ENCODE measurements around the gene BICD2.

The BICD2 gene

DNA sequence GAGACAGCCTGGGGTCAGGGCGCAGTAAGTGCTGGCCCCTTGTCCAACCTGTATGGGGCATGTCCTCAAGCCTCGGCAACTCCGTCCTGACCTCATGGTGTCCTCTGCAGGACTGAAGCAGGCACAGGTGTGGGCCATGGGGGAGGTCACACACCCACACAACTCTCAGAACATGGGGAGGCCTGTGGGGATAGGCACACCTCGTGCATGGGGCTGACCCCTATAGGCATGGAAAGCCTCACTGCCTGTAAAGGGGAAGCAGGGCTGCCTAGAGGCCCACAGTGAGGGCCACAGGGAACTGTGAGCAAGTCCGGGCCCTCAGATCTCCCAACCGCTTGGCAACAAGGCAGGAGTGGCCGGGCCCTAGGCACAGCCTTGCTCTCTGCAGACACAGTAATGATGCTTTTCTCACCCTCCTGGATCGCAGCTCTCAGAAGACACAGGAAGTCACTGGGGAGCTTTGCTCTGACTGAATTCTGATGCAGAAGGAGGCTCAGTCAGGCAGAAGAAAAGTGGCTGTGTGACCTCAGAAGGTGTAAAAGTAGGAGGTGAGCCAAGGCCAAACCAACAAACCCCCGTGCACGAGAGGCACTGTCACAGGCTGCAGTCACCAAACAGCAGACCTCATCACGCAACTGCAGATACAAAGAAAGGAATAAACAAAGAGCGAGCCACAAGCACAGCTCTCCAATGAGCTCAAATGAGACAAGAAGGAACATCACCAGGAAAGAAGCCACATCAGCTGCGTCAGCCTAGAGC is 100.1 kb downstream of the BICD2 start:
- DNase-seq = no peak

DNA sequence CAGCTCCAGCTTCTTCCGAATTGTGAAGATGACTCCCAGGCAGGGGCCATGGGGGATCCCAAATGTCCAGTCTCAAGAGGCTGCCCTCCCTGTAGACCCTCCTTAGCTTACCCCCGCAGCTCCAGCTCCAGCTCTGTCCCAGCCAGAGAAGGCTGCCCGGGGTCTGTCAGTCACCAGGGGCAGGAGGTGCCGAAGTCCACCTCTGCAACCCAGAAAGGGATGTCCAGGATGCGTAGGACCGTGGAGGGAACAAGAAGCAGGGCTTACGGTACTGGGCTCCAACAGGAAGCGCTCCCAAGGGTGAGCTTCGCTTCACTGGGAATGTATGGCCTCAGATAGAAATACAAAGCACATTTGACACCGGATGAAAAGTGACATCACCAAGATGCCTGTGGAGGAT is 100.7 kb downstream of the BICD2 start:
- no peak for DNase-seq

DNA sequence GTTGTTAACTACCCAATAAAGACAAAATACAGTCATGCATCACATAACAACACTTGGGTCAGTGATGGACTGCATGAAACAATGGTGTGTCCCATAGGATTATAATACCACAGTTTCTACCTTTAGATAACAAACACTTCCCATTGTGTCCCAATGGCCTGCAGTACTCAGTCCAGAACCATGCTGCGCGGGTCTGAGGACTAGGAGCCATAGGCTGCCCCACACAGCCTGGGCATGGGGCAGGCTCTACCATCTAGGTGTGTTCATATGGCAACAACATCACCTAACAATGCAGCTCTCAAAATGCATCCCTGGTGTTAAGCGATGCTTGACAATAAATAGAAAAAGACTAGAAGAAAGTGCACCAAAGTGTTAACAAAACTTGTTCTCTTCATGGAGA is 101.5 kb downstream of the BICD2 start:
- DNase-seq = no peak

DNA sequence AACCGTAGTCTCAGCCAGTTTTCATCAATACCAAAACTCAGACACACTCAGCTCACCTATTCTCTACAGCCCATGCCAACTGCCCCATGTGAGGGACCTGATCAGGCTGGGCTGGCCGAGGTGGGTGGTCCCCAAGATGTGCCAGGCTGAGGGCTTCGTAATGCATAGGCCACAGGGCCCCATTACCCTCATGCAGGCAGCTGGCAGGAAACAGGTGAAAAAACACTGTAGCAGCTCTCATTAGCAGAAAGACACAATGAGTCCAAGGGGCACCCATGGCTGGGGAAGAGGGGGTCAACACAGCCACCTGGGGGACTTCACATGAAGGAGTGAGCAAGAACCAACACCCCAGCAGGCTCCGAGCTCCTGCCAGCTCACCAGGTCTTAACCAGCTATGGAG is 102.9 kb downstream of the BICD2 start:
- DNase-seq = no peak

Data from RPMI8226 (cell line).